GM19452 (cell line): ENCODE measurements around the gene CACNA1B.

ENCODE experiments used
- ATAC-seq: cut with Tn5 transposase; IDR thresholded peaks from one replicate; pipeline ENCODE4 v1.9.1; 2021; ENCODE audit not compliant: unreplicated experiment

CACNA1B gene

GRCh38 chr9:138025908-138026307 is 148.3 kb downstream of the CACNA1B start:
- no peak for ATAC-seq

- no peak for ATAC-seq
Observed at GRCh38 chr9:138028596-138028995, 151.0 kb downstream of the CACNA1B start.

GRCh38 chr9:138031186-138031585 is 153.6 kb downstream of the CACNA1B start:
- no peak for ATAC-seq

- ATAC-seq, result no peak
Observed at GRCh38 chr9:138033950-138034349, 156.4 kb downstream of the CACNA1B start.

GRCh38 chr9:138037140-138037539 is 159.6 kb downstream of the CACNA1B start:
- no peak for ATAC-seq

GRCh38 chr9:138038244-138038671 is 160.7 kb downstream of the CACNA1B start:
- no peak for ATAC-seq

GRCh38 chr9:138040446-138041430 is 163.2 kb downstream of the CACNA1B start:
- ATAC-seq, result no peak

- no peak for ATAC-seq
Observed at GRCh38 chr9:138042146-138042545, 164.6 kb downstream of the CACNA1B start.

- no peak for ATAC-seq
Observed at GRCh38 chr9:138042640-138043039, 165.1 kb downstream of the CACNA1B start.

GRCh38 chr9:138043061-138043410 is 165.5 kb downstream of the CACNA1B start:
- ATAC-seq, result no peak

GRCh38 chr9:138043411-138044345 is 166.1 kb downstream of the CACNA1B start:
- ATAC-seq, result no peak

GRCh38 chr9:138044485-138045383 is 167.2 kb downstream of the CACNA1B start:
- ATAC-seq, result no peak

GRCh38 chr9:138045541-138046490 is 168.2 kb downstream of the CACNA1B start:
- no peak for ATAC-seq

- ATAC-seq, result no peak
Observed at GRCh38 chr9:138046641-138047301, 169.2 kb downstream of the CACNA1B start.

- ATAC-seq, result no peak
Observed at GRCh38 chr9:138047469-138048040, 170.0 kb downstream of the CACNA1B start.

- ATAC-seq, result no peak
Observed at GRCh38 chr9:138048184-138048583, 170.6 kb downstream of the CACNA1B start.

GRCh38 chr9:138049085-138049778 is 171.7 kb downstream of the CACNA1B start:
- ATAC-seq, result no peak
